ENCODE results near the gene NPTX1.

GRCh38 chr17:80502578-80502877 lies 26.1 kb upstream of the NPTX1 start:
- no peak for TF ChIP-seq POLR2A (IDR thresholded peaks at IDR 0.05)
- TF ChIP-seq, protein P1, sequence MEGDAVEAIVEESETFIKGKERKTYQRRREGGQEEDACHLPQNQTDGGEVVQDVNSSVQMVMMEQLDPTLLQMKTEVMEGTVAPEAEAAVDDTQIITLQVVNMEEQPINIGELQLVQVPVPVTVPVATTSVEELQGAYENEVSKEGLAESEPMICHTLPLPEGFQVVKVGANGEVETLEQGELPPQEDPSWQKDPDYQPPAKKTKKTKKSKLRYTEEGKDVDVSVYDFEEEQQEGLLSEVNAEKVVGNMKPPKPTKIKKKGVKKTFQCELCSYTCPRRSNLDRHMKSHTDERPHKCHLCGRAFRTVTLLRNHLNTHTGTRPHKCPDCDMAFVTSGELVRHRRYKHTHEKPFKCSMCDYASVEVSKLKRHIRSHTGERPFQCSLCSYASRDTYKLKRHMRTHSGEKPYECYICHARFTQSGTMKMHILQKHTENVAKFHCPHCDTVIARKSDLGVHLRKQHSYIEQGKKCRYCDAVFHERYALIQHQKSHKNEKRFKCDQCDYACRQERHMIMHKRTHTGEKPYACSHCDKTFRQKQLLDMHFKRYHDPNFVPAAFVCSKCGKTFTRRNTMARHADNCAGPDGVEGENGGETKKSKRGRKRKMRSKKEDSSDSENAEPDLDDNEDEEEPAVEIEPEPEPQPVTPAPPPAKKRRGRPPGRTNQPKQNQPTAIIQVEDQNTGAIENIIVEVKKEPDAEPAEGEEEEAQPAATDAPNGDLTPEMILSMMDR (IDR thresholded peaks at IDR 0.05), result no peak

Data from lower leg skin (tissue), 3 donors.